Common myeloid progenitor, CD34-positive (primary cell): ENCODE results near the gene EMC6.

Experiments
- CTCF ChIA-PET: fragments of 350-600 bp; sonication (Branson Sonifier 250); formaldehyde crosslinking; loops from one replicate; lab custom pipeline; 2021; ENCODE audit warnings: antibody characterized with exemption; lab: Charles Lee
- POLR2A ChIA-PET: fragments of 350-600 bp; sonication (Branson Sonifier 250); formaldehyde crosslinking; loops from one replicate; lab custom pipeline; 2021; ENCODE audit warnings: antibody characterized with exemption; lab: Charles Lee
- DNase-seq, 3 donors: peaks; one replicate each; pipeline versions ENCODE4 v3.0.0 to v3.0.0-alpha.2; 2013
- H3K27ac ChIP-seq, 2 experiments: 1 replicate in 1 of 2; 2 replicates in 1 of 2; pipeline ENCODE4 v1.7.0; 2013; ENCODE audit warnings: inconsistent platforms in 2 of 2, low read length in 2 of 2, mild to moderate bottlenecking in 2 of 2, low read depth in 1 of 2, moderate library complexity in 1 of 2; ENCODE audit not compliant: severe bottlenecking in 2 of 2, insufficient read depth in 1 of 2, poor library complexity in 1 of 2
- H3K27me3 ChIP-seq, 5 experiments: replicated peaks in 2 of 5; 1 replicate in 3 of 5; 2 replicates in 2 of 5; pipeline versions ENCODE4 v1.6.1 to v1.7.0; 2013; ENCODE audit warnings: low read length in 4 of 5, mild to moderate bottlenecking in 2 of 5, moderate library complexity in 2 of 5, inconsistent platforms in 1 of 5; ENCODE audit not compliant: insufficient read depth in 5 of 5, control insufficient read depth in 4 of 5
- H3K36me3 ChIP-seq, 4 experiments: 1 replicate in 2 of 4; 2 replicates in 2 of 4; pipeline versions ENCODE4 v1.6.1 to v1.7.0; 2013; ENCODE audit warnings: low read length in 3 of 4, control low read depth in 1 of 4, mild to moderate bottlenecking in 1 of 4; ENCODE audit not compliant: control insufficient read depth in 4 of 4, insufficient read depth in 4 of 4
- H3K4me1 ChIP-seq, 4 experiments: 1 replicate in 3 of 4; 2 replicates in 1 of 4; pipeline versions ENCODE4 v1.6.1 to v1.7.1; 2013; ENCODE audit warnings: low read length in 3 of 4, mild to moderate bottlenecking in 3 of 4, control low read depth in 1 of 4, inconsistent platforms in 1 of 4, moderate library complexity in 1 of 4; ENCODE audit not compliant: control insufficient read depth in 4 of 4, insufficient read depth in 4 of 4; ENCODE audit errors: control extremely low read depth in 1 of 4
- H3K4me3 ChIP-seq, 7 experiments: 1 replicate in 4 of 7; 2 replicates in 3 of 7; pipeline versions ENCODE4 v1.5.1 to v1.7.0; 2013; ENCODE audit warnings: mild to moderate bottlenecking in 7 of 7, low read length in 6 of 7, moderate library complexity in 6 of 7, inconsistent platforms in 2 of 7, low read depth in 2 of 7, control low read depth in 1 of 7; ENCODE audit not compliant: insufficient read depth in 4 of 7, control insufficient read depth in 1 of 7; ENCODE audit errors: extremely low read depth in 1 of 7
- H3K9me3 ChIP-seq, 5 experiments: 1 replicate in 4 of 5; 2 replicates in 1 of 5; pipeline versions ENCODE4 v1.6.1 to v1.7.1; 2013; ENCODE audit warnings: low read length in 4 of 5, mild to moderate bottlenecking in 2 of 5, inconsistent platforms in 1 of 5, low read depth in 1 of 5, moderate library complexity in 1 of 5; ENCODE audit not compliant: control insufficient read depth in 4 of 5, insufficient read depth in 2 of 5; ENCODE audit errors: control extremely low read depth in 1 of 5
- WGBS: methylation state at CpG from one replicate; pipeline ENCODE4 v1.1.5; 2013; ENCODE audit not compliant: insufficient coverage; 5-methylcytosine and 5-hydroxymethylcytosine counted together

Gene EMC6

GRCh38 chr17:3656353-3656752 lies 12.3 kb upstream of the EMC6 start:
- POLR2A ChIA-PET, result no interaction called here
- Histone ChIP-seq H3K9me3 (no peaks in the 10 kb centered on the region), H3K27me3 (no peaks in the 10 kb centered on the region), H3K4me1 (no peaks in the 10 kb centered on the region), H3K36me3 (peaks cover 0 to 22% (median 7%) of the 10 kb centered on the region in 4 experiments), H3K27ac (no peak overlapping the region), H3K4me3 (no peak overlapping the region)
- no peak for DNase-seq
- CTCF ChIA-PET, result no interaction called here
- WGBS, result 96% methylated on average over 10 of the region's 16 CpGs

- Histone ChIP-seq H3K4me1 (no peaks in the 10 kb centered on the region), H3K27ac (no peak overlapping the region), H3K4me3 (no peak overlapping the region), H3K27me3 (no peaks in the 10 kb centered on the region), H3K36me3 (peaks cover 0 to 24% (median 7%) of the 10 kb centered on the region in 4 experiments), H3K9me3 (no peaks in the 10 kb centered on the region)
- ChIA-PET POLR2A (no interaction called here), CTCF (no interaction called here)
- 95% methylated on average over 9 of the region's 16 CpGs for WGBS
- DNase-seq, result no peak
Observed at GRCh38 chr17:3656755-3657587, 11.6 kb upstream of the EMC6 start.

- Histone ChIP-seq H3K27me3 (no peaks in the 10 kb centered on the region), H3K9me3 (no peaks in the 10 kb centered on the region), H3K36me3 (peaks cover 0 to 24% (median 7%) of the 10 kb centered on the region in 4 experiments), H3K4me3 (no peak overlapping the region), H3K4me1 (no peaks in the 10 kb centered on the region), H3K27ac (no peak overlapping the region)
- no peak for DNase-seq
- WGBS, result 95% methylated on average over 7 of the region's 7 CpGs
- CTCF ChIA-PET, result interaction anchor here (1.3 kb wide), 1 partner anchor 8 kb away, joined by 5 read pairs; no protein-coding TSS in a partner anchor
- POLR2A ChIA-PET, result no interaction called here
Observed at GRCh38 chr17:3657588-3657869, 11.1 kb upstream of the EMC6 start.

GRCh38 chr17:3657874-3658783 lies 10.5 kb upstream of the EMC6 start:
- Histone ChIP-seq H3K9me3 (no peaks in the 10 kb centered on the region), H3K27me3 (no peaks in the 10 kb centered on the region), H3K4me3 (no peak overlapping the region), H3K36me3 (peaks cover 0 to 24% (median 9%) of the 10 kb centered on the region in 4 experiments), H3K4me1 (no peaks in the 10 kb centered on the region), H3K27ac (no peak overlapping the region)
- WGBS, result 95% methylated on average over 36 of the region's 42 CpGs
- ChIA-PET POLR2A (interaction anchor here (1.1 kb wide), 1 partner anchor 11 kb away, joined by 3 read pairs; no protein-coding TSS in a partner anchor), CTCF (interaction anchor here (0.7 to 1.3 kb wide), 3 partner anchors 8 to 10 kb away, joined by 3 to 7 read pairs (median 5); no protein-coding TSS in a partner anchor)
- DNase-seq, result no peak

GRCh38 chr17:3658784-3659449 lies 9.7 kb upstream of the EMC6 start:
- ChIA-PET POLR2A (interaction anchor here (1.1 kb wide), 1 partner anchor 10 kb away, joined by 3 read pairs; no protein-coding TSS in a partner anchor), CTCF (interaction anchor here (1.0 to 1.3 kb wide), 2 partner anchors 9 to 11 kb away, joined by 5 to 7 read pairs; no protein-coding TSS in a partner anchor)
- peaks cover 0 to 24% (median 14%) of the 10 kb centered on the region in 4 experiments for H3K36me3 ChIP-seq
- H3K4me1 ChIP-seq, result no peaks in the 10 kb centered on the region
- H3K4me3 ChIP-seq, result no peak overlapping the region
- WGBS, result 94% methylated on average over 19 of the region's 22 CpGs
- no peak overlapping the region for H3K27ac ChIP-seq
- DNase-seq, result no peak
- no peaks in the 10 kb centered on the region for H3K9me3 ChIP-seq
- no peaks in the 10 kb centered on the region for H3K27me3 ChIP-seq

GRCh38 chr17:3659541-3660111 lies 9.0 kb upstream of the EMC6 start:
- no peaks in the 10 kb centered on the region for H3K27me3 ChIP-seq
- no peak overlapping the region for H3K4me3 ChIP-seq
- DNase-seq, result no peak
- CTCF ChIA-PET, result no interaction called here
- H3K36me3 ChIP-seq, result peaks cover 0 to 24% (median 16%) of the 10 kb centered on the region in 4 experiments
- POLR2A ChIA-PET, result no interaction called here
- no peaks in the 10 kb centered on the region for H3K9me3 ChIP-seq
- no peak overlapping the region for H3K27ac ChIP-seq
- WGBS, result 97% methylated on average over 18 of the region's 22 CpGs
- no peaks in the 10 kb centered on the region for H3K4me1 ChIP-seq
